Stimulated activated CD4-positive, alpha-beta T cell treated with anti-CD3 and anti-CD28 coated beads, TNF-alpha, amount 100 ng/mL, for 24 hours (primary cell): ENCODE results near the gene SLC25A33.
"Not testable (repeated sequence)": the region's sequence is repeated elsewhere in the genome, so short reads cannot be mapped to it uniquely, and the experiment has no call there.

Experiments
- DNase-seq, 3 experiments: peaks; one replicate each; pipeline ENCODE4 v3.0.0-alpha.2; 2020; ENCODE audit warnings: low read depth in 3 of 3

Gene SLC25A33

DNA sequence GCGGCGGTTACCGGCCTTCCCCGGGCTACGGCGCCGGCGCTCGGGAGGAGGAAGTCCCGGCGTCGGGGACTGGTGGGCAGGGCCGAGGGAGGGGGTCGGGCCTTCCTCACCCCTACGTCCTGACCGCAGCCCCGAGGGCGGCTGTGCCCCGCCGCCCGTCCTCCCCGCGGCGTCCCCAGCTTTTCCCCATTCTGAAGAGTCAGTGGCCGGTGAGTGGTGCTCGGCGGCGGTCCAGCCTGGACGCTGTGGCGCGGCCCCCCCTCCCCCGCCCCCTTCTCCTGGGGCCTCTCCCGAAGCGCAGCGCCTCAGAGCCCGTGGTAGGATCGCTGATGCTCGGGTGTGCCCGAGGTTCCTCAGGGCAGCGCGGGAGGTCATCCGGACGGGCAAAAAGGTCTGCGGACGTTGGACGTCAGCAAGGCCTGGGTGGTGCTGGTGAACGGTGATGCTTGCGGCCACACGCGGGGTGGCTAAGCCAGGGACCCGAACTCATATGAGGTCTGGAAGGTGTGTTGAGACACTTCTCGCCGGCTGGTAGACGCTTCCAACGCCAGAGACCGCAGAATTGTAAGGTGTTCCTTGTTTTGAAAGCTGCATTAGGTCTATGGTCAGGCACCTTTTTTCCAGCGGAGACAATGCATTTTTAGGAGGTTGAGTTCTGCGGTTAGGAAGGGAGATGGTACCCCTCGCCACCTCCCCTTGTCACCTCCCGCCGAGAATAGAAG lies 725 bp downstream of the SLC25A33 start:
- DNase-seq = peak in 2 of 3 experiments; percentile 12 to 52

DNA sequence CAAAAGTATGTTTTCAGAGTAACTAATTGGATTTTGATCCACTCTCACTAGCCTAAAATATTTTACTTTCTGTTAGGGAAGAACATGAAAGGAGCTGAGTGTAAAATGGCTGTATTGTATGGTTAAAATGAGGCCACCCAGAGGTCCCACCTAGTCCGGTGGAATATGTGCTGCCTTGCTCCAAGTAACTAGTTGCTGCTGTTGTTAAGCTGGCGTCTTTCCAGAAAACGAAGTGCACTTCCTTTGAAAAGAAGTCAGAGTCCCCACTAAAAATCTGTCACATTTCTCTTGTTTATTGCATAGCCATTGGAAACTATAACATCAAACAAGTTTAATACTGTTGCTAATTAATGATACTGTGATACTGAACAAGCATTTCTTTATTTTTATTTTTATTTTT lies 3.2 kb downstream of the SLC25A33 start:
- no peak for DNase-seq

DNA sequence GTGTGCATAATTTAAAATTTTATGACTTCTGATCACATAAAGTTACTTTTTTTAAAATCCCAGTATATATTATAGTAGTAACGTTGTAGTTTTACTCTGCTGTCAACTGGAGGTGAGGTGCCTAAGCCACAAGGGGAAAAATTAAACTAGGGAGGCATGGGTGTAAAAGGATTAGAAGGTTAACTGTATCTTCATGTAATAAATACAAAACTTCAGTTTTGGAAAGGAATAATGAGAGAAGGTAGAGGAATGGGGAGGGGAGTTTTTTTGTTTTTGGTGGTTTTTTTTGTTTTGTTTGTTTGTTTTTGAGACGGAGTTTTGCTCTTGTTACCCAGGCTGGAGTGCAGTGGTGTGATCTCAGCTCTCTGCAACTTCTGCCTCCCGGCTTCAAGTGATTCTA lies 5.7 kb downstream of the SLC25A33 start:
- DNase-seq = no peak

DNA sequence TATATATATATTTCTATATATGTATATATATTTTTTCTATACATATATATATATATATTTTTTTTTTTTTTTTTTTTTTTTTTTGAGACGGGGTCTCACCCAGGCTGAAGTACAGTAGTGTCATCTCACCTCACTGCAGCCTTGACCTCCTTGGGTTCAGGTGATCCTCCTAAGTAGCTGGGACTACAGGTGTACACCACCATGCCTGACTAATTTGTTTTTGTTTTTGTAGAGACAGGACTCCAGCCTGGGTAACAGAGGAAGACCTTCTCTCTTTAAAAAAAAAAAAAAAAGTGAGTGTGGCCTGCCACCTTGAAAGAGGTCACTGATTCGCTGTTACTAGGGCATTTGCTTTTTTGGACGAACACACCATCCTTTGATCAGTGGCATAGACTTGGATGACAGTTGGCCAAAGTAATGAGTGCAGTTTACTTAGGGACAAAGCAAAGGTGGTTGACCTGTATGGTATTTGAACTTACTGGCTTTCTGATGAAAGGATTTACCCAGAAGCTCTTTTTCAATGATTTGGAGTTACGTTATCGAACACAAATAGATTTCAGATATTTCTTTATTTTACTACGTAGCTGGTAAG lies 10.8 kb downstream of the SLC25A33 start:
- DNase-seq = no peak

DNA sequence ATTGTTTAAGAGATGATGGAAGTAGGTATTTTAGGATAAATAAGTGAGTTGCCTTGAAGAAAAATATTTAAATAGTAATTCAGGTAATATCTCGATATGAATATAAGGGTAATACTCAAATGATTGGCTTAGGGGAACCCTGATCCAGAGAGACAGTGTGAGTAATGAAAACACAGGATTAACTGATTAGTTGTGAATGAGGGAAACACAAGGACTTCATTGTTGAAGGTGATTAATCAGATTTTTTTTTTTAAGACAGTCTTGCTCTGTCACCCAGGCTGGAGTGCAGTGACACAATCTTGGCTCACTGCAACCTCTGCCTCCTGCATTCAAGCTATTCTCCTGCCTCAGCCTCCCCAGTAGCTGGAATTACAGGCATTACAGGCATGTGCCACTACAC lies 12.7 kb downstream of the SLC25A33 start:
- DNase-seq = no peak

DNA sequence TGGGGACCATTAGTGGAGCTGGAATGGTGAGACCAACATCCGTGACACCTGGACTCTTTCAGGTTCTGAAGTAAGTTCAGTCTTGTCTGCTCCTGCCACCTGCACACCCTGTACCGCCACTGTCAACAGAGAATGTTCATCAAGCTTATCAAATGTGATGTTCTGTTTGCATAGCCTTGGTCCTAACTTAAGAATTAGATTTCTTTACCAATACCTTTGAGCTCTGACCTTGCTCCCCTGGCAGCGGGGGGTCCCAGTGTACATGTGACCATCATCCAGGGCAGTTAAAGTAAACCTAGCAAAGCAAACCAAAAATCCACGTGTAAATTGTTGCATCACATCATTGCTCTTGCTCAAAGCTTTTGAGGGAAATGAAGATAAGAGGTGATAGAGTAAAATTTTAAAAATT lies 14.5 kb downstream of the SLC25A33 start:
- DNase-seq = no peak

DNA sequence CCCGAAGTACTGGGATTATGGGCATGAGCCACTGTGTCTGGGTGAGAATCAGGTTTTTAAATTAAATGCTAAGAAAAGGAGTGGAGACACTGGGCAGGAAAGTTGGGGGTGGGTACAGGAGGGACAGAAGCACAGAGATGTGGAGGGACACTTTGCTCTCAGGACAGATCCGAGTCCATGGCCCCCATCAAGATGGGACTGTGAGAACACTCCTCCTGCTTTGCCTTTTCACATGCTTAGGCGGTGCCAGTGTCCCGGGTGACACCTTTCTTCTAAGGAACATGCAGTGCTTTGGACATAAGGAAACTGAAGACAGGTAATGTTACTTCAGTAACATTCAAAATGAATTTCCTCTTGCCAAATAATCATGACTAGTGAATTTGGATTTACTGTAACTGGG lies 16.7 kb downstream of the SLC25A33 start:
- no peak for DNase-seq

DNA sequence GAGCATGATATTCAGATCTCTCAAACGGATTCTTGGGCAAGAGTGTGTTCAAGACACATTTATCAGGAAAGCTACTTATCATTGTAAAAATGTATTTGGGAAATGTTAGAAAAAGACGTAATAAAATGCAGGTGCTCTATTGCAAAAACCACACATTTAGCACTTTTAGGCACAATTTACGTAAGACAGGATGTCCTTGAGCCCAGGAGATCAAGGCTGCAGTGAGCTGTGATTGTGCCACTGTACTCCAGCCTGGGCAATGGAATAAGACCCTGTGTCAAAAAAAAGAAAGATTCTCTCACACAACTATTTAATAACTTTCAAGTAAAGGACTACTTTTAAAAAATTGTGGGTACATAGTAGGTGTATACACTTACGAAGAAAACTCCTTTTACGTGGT lies 18.4 kb downstream of the SLC25A33 start:
- DNase-seq = no peak

DNA sequence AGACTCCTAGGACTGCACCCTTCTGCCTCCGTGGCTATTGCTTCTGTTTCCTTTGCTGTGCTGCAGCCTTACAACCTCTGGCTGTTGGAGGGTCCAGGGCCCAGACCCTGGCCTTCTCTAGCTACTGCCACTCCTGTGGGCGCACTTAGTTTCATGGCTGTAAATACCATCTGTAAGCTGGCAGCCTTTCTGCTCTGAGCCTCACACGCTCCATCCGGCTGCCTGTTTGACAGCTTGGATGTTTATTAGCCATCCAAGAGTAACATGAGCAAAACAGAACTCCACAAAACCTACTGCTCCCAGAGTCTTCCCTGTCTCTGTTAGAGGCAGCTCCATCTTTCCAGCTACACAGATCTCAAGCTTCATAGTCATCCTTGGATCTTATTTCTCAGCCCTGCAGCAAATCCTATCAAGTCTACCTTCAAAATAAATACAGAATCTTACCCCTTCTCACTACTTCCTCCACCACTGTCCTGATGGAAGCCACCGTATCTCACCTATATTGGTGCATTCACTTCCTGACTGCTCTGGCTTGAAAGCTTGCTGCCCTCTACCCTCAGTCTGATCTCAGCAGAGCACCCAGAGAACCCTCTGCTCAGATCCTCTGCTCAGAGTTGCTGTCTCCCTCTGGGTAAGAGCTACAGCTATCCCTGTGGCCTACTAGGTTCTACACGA lies 19.1 kb downstream of the SLC25A33 start:
- no peak for DNase-seq

DNA sequence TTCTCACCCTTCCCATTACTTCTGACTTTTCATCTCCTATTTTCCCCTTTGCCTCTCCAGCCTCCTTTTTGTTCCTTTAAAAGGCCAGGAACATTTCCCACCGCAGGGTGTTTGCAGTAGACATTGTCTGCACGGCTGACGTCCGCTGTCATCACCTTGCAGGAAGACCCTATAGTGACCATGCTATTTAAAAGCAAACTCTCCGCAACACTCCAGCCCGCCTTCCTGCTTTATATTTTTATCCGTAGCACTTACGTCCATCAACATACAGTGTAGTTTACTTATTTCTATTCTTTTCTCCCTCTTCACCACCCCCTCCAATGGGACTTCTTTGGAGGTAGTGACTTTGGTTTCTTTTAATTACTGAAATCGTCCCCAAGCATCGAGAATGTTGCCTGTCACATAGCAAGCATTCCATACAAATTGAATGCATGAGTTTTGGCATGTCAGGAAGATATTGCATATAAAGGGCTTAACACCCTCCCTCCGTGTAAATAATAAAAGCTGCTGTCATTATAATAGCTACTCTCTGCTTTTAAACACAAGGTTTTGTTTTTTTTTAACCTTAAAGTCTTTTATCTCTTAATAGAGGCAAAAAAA lies 19.8 kb downstream of the SLC25A33 start:
- DNase-seq = no peak

DNA sequence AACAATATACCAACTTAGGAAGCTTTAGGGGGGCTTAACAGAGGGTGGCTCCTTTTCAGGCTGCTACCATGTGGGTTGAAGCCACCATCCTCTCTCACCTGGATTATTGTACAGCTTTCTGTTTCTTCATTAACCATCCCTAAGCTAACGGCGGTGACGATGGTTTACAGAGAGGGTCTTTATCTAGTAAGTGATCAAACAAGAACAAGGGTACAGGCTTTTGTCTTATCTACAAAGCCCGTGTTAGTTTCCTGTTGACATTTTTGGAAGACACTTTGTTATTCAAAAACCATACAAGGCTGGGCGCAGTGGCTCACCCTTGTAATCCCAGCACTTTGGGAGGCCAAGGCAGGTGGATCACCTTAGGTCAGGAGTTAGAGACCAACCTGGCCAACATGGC lies 20.4 kb downstream of the SLC25A33 start:
- DNase-seq = no peak

DNA sequence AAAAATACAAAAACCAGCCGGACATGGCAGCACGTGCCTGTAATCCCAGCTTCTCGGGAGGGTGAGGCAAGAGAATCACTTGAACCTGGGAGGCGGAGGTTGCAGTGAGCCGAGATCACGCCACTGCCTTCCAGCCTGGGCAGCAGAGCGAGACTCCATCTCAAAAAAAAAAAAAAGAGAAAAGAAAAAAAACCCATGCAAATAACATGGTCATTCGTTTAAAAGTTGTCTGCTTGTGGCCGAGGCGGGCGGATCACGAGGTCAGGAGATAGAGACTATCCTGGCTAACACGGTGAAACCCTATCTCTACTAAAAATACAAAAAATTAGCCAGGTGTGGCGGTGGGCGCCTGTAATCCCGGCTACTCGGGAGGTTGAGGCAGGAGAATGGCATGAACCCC lies 20.8 kb downstream of the SLC25A33 start:
- DNase-seq = not testable (repeated sequence)

DNA sequence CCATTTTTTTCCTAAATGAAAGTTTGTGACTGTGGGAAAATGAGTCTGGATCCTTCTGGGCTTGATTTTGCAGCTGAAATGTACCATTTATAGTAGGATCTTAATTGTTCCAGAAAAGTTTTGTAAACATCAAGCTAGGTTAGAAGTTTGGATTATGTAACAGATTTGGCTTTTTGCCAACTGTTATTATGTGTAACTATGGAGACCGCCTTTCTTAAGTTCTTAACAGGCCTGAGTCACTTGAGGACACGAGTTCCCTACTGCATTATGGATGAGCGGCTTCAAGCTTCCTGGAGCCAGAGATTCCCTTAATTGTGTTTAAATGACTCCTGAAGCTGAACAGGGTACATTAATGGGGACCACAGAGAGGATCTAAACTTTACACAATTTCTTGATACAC lies 22.2 kb downstream of the SLC25A33 start:
- DNase-seq = no peak

DNA sequence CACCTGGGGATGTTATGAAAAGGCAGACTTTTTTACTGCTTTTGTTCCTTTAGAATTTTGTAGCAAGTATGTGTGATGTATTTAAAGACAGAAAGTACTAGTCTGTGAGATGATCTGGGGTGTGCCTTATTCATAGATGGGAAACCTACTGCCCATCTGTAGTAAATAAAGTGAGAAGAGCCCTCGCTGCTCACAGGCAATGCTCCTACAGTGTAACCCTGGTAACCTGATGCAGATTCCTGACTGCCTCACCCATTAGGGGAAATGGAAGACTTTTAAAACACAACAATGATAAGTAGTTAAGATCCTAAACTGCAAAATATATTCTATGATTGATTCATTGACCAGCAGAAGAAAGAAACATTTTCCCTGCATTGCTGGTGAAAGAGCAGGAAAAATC lies 30.0 kb downstream of the SLC25A33 start:
- no peak for DNase-seq

DNA sequence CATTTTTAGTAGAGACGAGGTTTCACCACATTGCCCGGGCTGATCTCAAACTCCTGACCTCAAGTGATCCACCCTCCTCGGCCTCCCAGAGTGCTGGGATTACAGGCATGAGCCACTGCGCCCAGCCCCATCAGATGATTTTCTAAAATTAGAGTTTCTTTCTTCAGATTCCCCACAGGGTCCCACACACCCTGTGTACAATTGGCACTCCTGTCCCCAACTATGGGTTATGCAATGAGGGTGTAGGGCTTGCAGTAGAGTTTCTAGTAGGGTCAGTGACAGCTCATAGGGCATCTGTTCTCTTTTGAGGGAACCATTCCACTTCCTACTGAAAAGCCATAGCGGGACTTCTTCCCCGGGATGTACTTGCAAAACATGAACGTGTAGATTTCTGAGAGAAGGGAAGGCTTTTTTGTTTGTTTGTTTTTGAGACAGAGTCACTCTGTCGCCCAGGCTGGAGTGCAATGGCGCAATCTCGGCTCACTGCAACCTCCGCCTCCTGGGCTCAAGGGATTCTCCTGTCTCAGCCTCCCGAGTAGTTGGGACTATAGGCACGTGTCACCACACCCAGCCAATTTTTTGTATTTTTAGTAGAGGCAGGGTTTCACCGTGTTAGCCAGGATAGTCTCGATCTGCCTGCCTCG lies 31.7 kb downstream of the SLC25A33 start:
- DNase-seq = not testable (repeated sequence)

DNA sequence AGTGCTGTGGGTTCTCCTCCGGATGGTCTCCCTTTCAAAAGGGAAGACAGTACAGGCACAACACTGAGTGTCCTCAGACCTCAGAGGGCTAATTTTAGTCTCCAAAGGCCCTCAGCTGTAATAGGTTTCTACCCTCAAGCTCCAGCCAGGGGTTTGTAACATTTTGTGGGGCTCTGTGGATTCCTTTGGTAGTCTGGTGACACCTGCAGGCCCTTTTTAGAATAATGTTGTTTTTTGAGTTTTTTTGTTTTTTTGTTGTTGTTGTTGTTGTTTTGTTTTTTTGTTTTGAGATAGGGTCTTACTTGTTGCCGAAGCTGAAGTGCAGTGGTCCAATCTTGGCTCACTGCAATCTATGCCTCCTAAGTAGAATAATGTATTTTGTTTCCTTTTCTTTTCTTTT lies 34.5 kb downstream of the SLC25A33 start:
- DNase-seq = no peak

DNA sequence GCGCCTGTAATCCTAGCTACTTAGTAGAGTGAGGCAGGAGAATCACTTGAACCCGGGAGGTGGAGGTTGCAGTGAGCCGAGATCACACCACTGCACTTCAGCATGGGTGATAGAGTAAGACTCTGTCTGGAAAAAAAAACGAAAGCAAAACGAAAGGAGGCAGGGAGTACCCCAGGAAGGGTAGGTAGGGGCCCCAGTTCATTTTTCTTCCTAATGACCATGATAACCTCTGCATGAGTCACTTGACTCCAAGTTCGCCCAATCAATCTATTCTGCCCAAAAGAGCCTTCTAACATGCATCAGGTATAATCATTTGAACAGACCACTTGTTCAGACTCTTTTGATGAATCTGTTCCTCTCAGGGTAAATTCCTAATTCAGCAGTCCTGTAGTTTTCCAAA lies 36.2 kb downstream of the SLC25A33 start:
- no peak for DNase-seq

DNA sequence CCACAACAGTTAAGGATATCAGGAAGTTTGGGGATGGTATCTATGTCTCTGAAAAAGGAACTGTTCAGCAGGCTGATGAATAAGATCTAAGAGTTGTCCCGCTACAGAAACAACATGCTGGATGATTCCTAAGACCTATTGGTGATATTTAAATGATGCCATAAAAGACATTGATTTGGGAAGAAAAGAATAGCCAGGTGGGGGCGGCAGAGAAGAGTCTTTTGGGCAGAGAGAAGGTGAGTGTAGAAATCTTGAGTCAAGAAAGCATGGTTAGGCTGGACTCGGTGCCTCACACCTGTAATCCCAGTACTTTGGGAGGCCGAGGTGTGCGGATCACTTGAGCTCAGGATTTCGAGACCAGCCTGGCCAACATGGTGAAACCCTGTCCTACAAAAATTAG lies 37.6 kb downstream of the SLC25A33 start:
- no peak for DNase-seq

DNA sequence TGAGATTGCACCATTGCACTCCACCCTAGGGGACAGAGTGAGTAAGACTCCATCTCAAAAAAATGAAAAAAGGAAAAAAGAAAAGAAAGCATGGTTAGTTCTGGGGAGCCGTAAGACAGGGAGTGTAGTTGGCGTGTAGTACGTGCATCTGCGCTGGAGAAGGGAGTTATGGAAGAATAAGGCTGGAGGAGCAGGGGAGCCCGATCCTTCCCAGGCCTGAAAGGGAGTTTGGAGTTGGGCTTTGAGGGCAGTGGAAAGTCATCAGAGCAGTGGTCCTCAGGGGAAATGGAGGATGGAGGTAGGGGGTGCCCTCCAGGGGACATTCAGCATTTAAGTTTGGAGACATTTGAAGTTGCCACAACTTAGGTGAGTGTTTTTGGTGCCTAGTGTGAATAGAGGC lies 38.2 kb downstream of the SLC25A33 start:
- DNase-seq = no peak

DNA sequence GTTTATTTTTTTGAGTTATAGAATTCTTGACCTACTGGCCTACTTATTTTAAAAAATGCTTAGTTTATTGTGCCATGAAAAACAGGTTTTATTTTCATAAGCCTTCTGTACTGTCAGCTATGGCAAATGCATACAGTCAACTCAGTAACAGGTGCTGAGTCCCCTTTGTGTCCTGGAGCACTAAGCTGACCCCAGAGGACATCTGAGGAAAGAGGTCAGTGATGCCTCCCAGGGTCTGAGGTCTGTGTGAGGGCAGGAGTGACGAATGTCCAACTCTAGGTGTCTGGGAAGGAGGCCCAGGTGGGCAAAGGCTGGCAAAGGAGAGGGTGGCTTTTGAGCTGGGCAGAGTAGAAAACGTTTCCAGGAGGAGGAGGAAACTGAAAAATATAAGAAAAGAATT lies 41.7 kb downstream of the SLC25A33 start:
- no peak for DNase-seq

DNA sequence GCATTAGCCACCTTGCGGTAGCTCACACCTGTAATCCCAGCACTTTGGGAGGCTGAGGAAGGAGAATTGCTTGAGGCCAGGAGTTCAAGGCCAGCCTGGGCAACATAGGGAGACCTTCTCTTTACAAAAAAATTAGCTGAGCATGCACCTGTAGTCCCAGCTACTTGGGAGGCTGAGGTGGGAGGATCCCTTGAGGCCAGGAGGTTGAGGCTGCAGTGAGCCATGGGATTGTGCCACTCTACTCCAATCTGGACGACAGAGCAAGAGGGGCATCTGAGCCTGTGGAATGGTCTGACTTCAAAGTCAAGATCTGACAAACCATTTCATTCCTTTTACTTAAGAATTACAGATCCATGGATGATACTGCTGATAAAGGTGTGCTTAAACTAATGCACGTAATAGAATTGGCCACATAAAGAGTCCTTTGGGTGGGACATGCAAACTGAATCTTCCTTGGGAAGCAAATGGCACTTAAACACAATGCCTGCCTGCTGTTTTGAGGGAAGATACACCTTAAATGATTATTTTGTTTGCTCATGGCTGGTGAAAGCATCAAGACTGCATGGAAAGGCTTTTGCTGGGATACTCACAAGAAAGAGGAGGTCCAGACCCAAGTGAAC lies 47.0 kb downstream of the SLC25A33 start:
- DNase-seq = no peak
